ENCODE measurements around the gene WDR19. TPM values are rescaled to one million over a fixed set of nuclear protein-coding genes. Genes with fewer than 3 reads are reported as not detected.

Gene WDR19
- total RNA-seq, 1 experiment from 2014 or later = 16.0 TPM

DNA sequence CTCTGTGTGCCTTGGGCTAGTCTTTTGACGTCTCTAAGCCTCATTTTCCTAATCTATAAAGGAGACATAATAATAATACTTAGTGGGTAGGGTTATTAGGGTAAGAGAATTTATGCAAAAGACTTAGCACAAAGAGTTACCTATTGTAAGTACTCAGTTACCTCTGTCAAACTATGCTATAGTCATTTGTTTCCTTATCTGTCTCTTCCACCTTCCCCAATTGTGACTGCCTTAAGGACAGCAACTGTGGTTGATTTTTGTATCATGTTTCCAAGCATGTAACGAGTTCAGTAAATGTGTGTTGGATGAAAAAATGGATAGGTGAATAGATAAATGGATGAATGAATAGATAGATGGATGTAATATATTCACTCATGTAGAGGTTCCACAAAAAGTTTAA is 48.1 kb downstream of the WDR19 start:
- H3K4me3 ChIP-seq (ENCODE audit: low read depth in 2 of 2, low read length in 2 of 2) = no peak overlapping the region
- ChIA-PET POLR2A (no interaction called here), CTCF (no interaction called here)
- no peaks in the 10 kb centered on the region for H3K36me3 ChIP-seq (ENCODE audit: control insufficient read depth, insufficient read depth, low read length)
- no TSS peak for BruUV-seq (replicated peaks)
- in situ Hi-C loops (cut with HindIII; ENCODE audit: low pct_unique_long_range_greater_than_20kb, low sequenced_read_pairs) (no loop called here), intact Hi-C loops (cut with micrococcal nuclease; ENCODE audit: unreplicated experiment) (no loop called here)
- H3K9me3 ChIP-seq (ENCODE audit: control insufficient read depth, insufficient read depth, low read depth, low read length) = no peaks in the 10 kb centered on the region
- TF ChIP-seq REST (IDR thresholded peaks at IDR 0.05; ENCODE audit: insufficient read depth in 1 of 2, low read depth in 2 of 2, low read length in 1 of 2) (no peak), TCF7L2 (IDR thresholded peaks at IDR 0.05; ENCODE audit: low read depth, low read length) (no peak)
- TF ChIP-seq, protein P1, sequence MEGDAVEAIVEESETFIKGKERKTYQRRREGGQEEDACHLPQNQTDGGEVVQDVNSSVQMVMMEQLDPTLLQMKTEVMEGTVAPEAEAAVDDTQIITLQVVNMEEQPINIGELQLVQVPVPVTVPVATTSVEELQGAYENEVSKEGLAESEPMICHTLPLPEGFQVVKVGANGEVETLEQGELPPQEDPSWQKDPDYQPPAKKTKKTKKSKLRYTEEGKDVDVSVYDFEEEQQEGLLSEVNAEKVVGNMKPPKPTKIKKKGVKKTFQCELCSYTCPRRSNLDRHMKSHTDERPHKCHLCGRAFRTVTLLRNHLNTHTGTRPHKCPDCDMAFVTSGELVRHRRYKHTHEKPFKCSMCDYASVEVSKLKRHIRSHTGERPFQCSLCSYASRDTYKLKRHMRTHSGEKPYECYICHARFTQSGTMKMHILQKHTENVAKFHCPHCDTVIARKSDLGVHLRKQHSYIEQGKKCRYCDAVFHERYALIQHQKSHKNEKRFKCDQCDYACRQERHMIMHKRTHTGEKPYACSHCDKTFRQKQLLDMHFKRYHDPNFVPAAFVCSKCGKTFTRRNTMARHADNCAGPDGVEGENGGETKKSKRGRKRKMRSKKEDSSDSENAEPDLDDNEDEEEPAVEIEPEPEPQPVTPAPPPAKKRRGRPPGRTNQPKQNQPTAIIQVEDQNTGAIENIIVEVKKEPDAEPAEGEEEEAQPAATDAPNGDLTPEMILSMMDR (IDR thresholded peaks at IDR 0.05) = no peak
- DNase-seq (ENCODE audit: low read depth, low spot score) = no peak
- H3K27ac ChIP-seq (ENCODE audit: low read length) = no peak overlapping the region
- no peaks in the 10 kb centered on the region for H3K4me1 ChIP-seq (ENCODE audit: control insufficient read depth, insufficient read depth, low read length)
- H3K27me3 ChIP-seq (ENCODE audit: control insufficient read depth, insufficient read depth, low read length) = no peaks in the 10 kb centered on the region
- ATAC-seq = no peak

- intact Hi-C loops (cut with micrococcal nuclease; ENCODE audit: unreplicated experiment) = no loop called here
- no peaks in the 10 kb centered on the region for H3K36me3 ChIP-seq (ENCODE audit: control insufficient read depth, insufficient read depth, low read length)
- CTCF ChIA-PET = no interaction called here
- no peak overlapping the region for H3K4me3 ChIP-seq (ENCODE audit: low read depth in 2 of 2, low read length in 2 of 2)
- ATAC-seq (no peak), DNase-seq (ENCODE audit: low read depth, low spot score) (no peak)
- H3K27ac ChIP-seq (ENCODE audit: low read length) = no peak overlapping the region
- H3K27me3 ChIP-seq (ENCODE audit: control insufficient read depth, insufficient read depth, low read length) = no peaks in the 10 kb centered on the region
- no TSS peak for BruUV-seq (replicated peaks)
- H3K4me1 ChIP-seq (ENCODE audit: control insufficient read depth, insufficient read depth, low read length) = no peaks in the 10 kb centered on the region
- in situ Hi-C loops (cut with HindIII; ENCODE audit: low pct_unique_long_range_greater_than_20kb, low sequenced_read_pairs) = no loop called here
- no peaks in the 10 kb centered on the region for H3K9me3 ChIP-seq (ENCODE audit: control insufficient read depth, insufficient read depth, low read depth, low read length)
- TF ChIP-seq POLR2AphosphoS5 (IDR thresholded peaks at IDR 0.05; ENCODE audit: low read depth, low read length) (no peak), REST (IDR thresholded peaks at IDR 0.05; ENCODE audit: insufficient read depth in 1 of 2, low read depth in 2 of 2, low read length in 1 of 2) (no peak), SIN3A (IDR thresholded peaks at IDR 0.05; ENCODE audit: borderline replicate concordance, insufficient read depth, low read depth, low read length) (no peak), TCF7L2 (IDR thresholded peaks at IDR 0.05; ENCODE audit: low read depth, low read length) (no peak)
- TF ChIP-seq, protein P1 (IDR thresholded peaks at IDR 0.05) = no peak
- POLR2A ChIA-PET = interaction anchor here (0.6 kb wide), 2 partner anchors 38 to 445 kb away, joined by 4 to 16 read pairs; no protein-coding TSS in a partner anchor
These were observed 49.3 kb downstream of the WDR19 start for GRCh38 chr4:39231660-39232059.
